Upper lobe of left lung (tissue), 6 donors: ENCODE measurements around the gene SMAD6. TPM values are rescaled to one million over a fixed set of nuclear protein-coding genes. Genes with fewer than 3 reads are reported as not detected.

Experiments
- ATAC-seq, 2 donors: fragments of 200-7000 bp; cut with Tn5 transposase; one replicate each; pipeline ENCODE4 v1.9.1; 2022; ENCODE audit warnings: mild to moderate bottlenecking in 2 of 2, moderate library complexity in 2 of 2; ENCODE audit not compliant: low FRiP score in 2 of 2
- DNase-seq, 2 donors: peaks; one replicate each; pipeline ENCODE4 v3.0.0-alpha.2; 2019 to 2020
- H3K27ac ChIP-seq, 4 donors: fragments of 200-600 bp; sonication (generic); one replicate each; pipeline ENCODE4 v1.5.1; 2016 to 2019
- H3K27me3 ChIP-seq, 4 donors: fragments of 200-600 bp; sonication (generic); one replicate each; pipeline ENCODE4 v1.5.1; 2017 to 2019
- H3K36me3 ChIP-seq, 4 donors: fragments of 200-600 bp; sonication (generic); one replicate each; pipeline ENCODE4 v1.5.1; 2016 to 2019
- H3K4me1 ChIP-seq, 4 donors: fragments of 200-600 bp; sonication (generic); one replicate each; pipeline ENCODE4 v1.5.1; 2018 to 2019
- H3K4me3 ChIP-seq, 4 donors: fragments of 200-600 bp; sonication (generic); one replicate each; pipeline ENCODE4 v1.5.1; 2017 to 2019; ENCODE audit warnings: mild to moderate bottlenecking in 2 of 4, moderate library complexity in 1 of 4
- H3K9me3 ChIP-seq, 4 donors: fragments of 200-600 bp; sonication (generic); one replicate each; pipeline ENCODE4 v1.5.1; 2018 to 2019
- CTCF ChIP-seq, 6 experiments: fragments of 450-650 bp in 4 of 6; fragments of 200-600 bp in 2 of 6; sonication (generic) in 2 of 6; IDR thresholded peaks; one replicate each; pipeline ENCODE4 v1.5.1; 2016 to 2019; ENCODE audit warnings: antibody characterized with exemption in 6 of 6
- EP300 ChIP-seq, 4 donors: sonication (generic); formaldehyde crosslinking; IDR thresholded peaks; one replicate each; pipeline ENCODE4 v1.5.1; 2017; ENCODE audit warnings: antibody characterized with exemption in 4 of 4, control low read depth in 2 of 4
- POLR2A ChIP-seq, 4 donors: fragments of 450-650 bp; IDR thresholded peaks; one replicate each; pipeline ENCODE4 v1.5.1; 2016 to 2017; ENCODE audit warnings: antibody characterized with exemption in 4 of 4, mild to moderate bottlenecking in 2 of 4
- POLR2AphosphoS5 ChIP-seq, 2 donors: sonication (generic); formaldehyde crosslinking; IDR thresholded peaks; one replicate each; pipeline ENCODE4 v1.5.1; 2017; ENCODE audit warnings: antibody characterized with exemption in 2 of 2
- WGBS, 2 donors: methylation state at CpG; one replicate each; pipeline ENCODE4 v1.1.5; 2017 to 2018; 5-methylcytosine and 5-hydroxymethylcytosine counted together
- total RNA-seq, 6 donors: library from RNA; depleted of rRNA in 4 of 6; stranded (reverse); fragments of >200 nt in 4 of 6; gene quantifications; one replicate each; pipeline versions ENCODE4 v1.1.0 to v1.2.1, GENCODE V29; 2016 to 2021
- donor health status: DM: no; HTN: no; CAD: no; lungs with moderate emphysema.
- donor health status: DM: no; HTN: yes; CAD: no; lungs with severe emphysema.

The SMAD6 gene
- total RNA-seq, 6 donors from 2014 or later: 76.6 to 377 (median 102) TPM

- WGBS, 2 donors: 63 to 75% methylated on average over 4 of the region's 4 CpGs
- H3K9me3 ChIP-seq: no peaks in the 10 kb centered on the region
- peak overlapping the region in 1 of 4 donors; percentile 21 for H3K4me3 ChIP-seq
- no peak for TF ChIP-seq POLR2A (IDR thresholded peaks at IDR 0.05)
- peak in 1 of 6 experiments; percentile 16 for TF ChIP-seq CTCF (IDR thresholded peaks at IDR 0.05)
- H3K27ac ChIP-seq: peak overlapping the region; percentile 41 to 73 (median 59)
- no peak for ATAC-seq
- DNase-seq: no peak
- peaks cover 0 to 12% (median 0%) of the 10 kb centered on the region in 4 donors for H3K36me3 ChIP-seq
- no peaks in the 10 kb centered on the region for H3K27me3 ChIP-seq
- H3K4me1 ChIP-seq: peaks cover 65 to 93% (median 92%) of the 10 kb centered on the region in 4 donors
Observed at GRCh38 chr15:66744610-66745279, 42.7 kb downstream of the SMAD6 start.

DNA sequence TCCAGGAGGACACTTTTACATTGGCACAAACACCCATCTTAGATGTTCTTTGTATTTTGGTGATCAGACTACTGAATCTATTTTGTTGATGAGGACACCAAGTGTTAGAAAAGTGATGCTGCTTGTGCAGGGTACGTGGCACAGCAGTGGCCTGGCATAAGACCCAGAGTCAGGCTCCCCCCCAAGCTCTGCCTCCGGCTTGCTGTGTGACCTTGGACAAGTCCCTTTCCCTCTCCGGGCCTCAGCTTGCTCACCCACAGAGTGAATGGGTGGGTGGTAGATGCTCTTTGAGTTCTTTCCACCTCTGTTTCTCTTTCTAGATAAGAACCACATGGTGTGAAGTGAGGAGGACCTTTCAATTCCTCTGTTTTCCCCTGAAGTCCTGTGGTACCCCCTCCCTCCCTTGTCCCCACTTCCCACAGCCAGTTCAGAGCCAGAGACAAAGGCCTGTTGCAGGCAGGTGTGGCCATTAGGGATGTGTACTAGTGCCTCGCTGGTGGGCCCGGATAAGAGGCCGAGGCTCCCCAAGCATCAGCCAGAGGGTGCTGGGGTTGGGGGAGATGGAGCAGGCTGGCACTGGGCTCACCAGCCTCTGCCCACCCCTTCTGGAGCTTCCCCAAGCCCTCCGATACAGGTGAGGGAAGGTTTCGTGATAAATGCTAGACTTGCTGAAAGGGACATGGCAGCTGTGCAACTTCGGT is 43.6 kb downstream of the SMAD6 start:
- H3K27me3 ChIP-seq: no peaks in the 10 kb centered on the region
- peak overlapping the region; percentile 41 to 73 (median 59) for H3K27ac ChIP-seq
- no peaks in the 10 kb centered on the region for H3K9me3 ChIP-seq
- 70 to 84% methylated on average over 8 to 9 of the region's 9 CpGs for WGBS, 2 donors
- H3K36me3 ChIP-seq: peaks cover 0 to 12% (median 0%) of the 10 kb centered on the region in 4 donors
- no peak for TF ChIP-seq CTCF (IDR thresholded peaks at IDR 0.05)
- TF ChIP-seq POLR2A (IDR thresholded peaks at IDR 0.05): no peak
- TF ChIP-seq POLR2AphosphoS5 (IDR thresholded peaks at IDR 0.05): no peak
- no peak for TF ChIP-seq EP300 (IDR thresholded peaks at IDR 0.05)
- ATAC-seq (no peak), DNase-seq (no peak)
- H3K4me3 ChIP-seq: peak overlapping the region in 1 of 4 donors; percentile 21
- peaks cover 69 to 94% (median 92%) of the 10 kb centered on the region in 4 donors for H3K4me1 ChIP-seq

GRCh38 chr15:66746231-66746605 is 44.2 kb downstream of the SMAD6 start:
- Histone ChIP-seq H3K9me3 (no peaks in the 10 kb centered on the region), H3K36me3 (peaks cover 0 to 12% (median 0%) of the 10 kb centered on the region in 4 donors), H3K4me3 (peak overlapping the region in 1 of 4 donors; percentile 21), H3K4me1 (peaks cover 66 to 94% (median 93%) of the 10 kb centered on the region in 4 donors), H3K27ac (peak overlapping the region; percentile 41 to 68 (median 57)), H3K27me3 (no peaks in the 10 kb centered on the region)
- no peak for DNase-seq
- 40 to 71% methylated on average over 3 to 5 of the region's 5 CpGs for WGBS, 2 donors
- no peak for TF ChIP-seq POLR2AphosphoS5 (IDR thresholded peaks at IDR 0.05)
- no peak for TF ChIP-seq CTCF (IDR thresholded peaks at IDR 0.05)
- TF ChIP-seq EP300 (IDR thresholded peaks at IDR 0.05): no peak
- TF ChIP-seq POLR2A (IDR thresholded peaks at IDR 0.05): no peak
- no peak for ATAC-seq

DNA sequence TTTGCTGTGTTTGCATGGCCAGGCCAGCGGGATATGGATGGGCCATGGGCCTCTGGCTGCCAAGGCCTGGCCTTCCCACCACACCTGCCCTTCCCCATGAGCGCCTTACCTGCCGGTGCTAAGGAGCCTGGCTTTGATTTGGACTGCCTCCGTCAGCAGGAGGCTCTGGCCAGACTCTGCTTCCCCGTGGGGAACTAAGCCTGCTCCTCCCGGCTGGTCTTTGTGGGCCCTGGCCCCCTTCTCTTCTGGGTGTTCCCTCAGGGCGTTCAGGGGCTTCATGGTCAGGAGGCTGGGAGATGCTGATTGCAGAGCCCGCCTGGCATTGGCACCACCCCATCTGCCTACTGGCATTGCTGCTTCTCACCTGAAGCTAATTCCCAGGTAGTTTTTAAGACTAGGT is 45.2 kb downstream of the SMAD6 start:
- ATAC-seq (no peak), DNase-seq (no peak)
- peaks cover 0 to 12% (median 3%) of the 10 kb centered on the region in 4 donors for H3K36me3 ChIP-seq
- peaks cover 66 to 94% (median 94%) of the 10 kb centered on the region in 4 donors for H3K4me1 ChIP-seq
- peak overlapping the region in 3 of 4 donors; percentile 15 to 64 (median 48) for H3K27ac ChIP-seq
- H3K9me3 ChIP-seq: no peaks in the 10 kb centered on the region
- WGBS, 2 donors: 78 to 90% methylated on average over 4 to 8 of the region's 8 CpGs
- TF ChIP-seq POLR2A (IDR thresholded peaks at IDR 0.05): no peak
- TF ChIP-seq POLR2AphosphoS5 (IDR thresholded peaks at IDR 0.05): no peak
- no peaks in the 10 kb centered on the region for H3K27me3 ChIP-seq
- no peak overlapping the region for H3K4me3 ChIP-seq

GRCh38 chr15:66747886-66748707 is 46.1 kb downstream of the SMAD6 start:
- no peak overlapping the region for H3K4me3 ChIP-seq
- peaks cover 0 to 7% (median 4%) of the 10 kb centered on the region in 4 donors for H3K36me3 ChIP-seq
- no peak for ATAC-seq
- no peaks in the 10 kb centered on the region for H3K9me3 ChIP-seq
- TF ChIP-seq POLR2AphosphoS5 (IDR thresholded peaks at IDR 0.05): no peak
- no peak for TF ChIP-seq POLR2A (IDR thresholded peaks at IDR 0.05)
- no peak for TF ChIP-seq EP300 (IDR thresholded peaks at IDR 0.05)
- TF ChIP-seq CTCF (IDR thresholded peaks at IDR 0.05): no peak
- H3K27me3 ChIP-seq: no peaks in the 10 kb centered on the region
- peaks cover 64 to 94% (median 92%) of the 10 kb centered on the region in 4 donors for H3K4me1 ChIP-seq
- H3K27ac ChIP-seq: peak overlapping the region; percentile 13 to 64 (median 50)
- no peak for DNase-seq
- WGBS, 2 donors: 48 to 49% methylated on average over 10 of the region's 10 CpGs
